ENCODE measurements around the gene PELI2.
A peak's percentile ranks its signal among the peaks of the same experiment; 100 is the strongest.

Gene PELI2

DNA sequence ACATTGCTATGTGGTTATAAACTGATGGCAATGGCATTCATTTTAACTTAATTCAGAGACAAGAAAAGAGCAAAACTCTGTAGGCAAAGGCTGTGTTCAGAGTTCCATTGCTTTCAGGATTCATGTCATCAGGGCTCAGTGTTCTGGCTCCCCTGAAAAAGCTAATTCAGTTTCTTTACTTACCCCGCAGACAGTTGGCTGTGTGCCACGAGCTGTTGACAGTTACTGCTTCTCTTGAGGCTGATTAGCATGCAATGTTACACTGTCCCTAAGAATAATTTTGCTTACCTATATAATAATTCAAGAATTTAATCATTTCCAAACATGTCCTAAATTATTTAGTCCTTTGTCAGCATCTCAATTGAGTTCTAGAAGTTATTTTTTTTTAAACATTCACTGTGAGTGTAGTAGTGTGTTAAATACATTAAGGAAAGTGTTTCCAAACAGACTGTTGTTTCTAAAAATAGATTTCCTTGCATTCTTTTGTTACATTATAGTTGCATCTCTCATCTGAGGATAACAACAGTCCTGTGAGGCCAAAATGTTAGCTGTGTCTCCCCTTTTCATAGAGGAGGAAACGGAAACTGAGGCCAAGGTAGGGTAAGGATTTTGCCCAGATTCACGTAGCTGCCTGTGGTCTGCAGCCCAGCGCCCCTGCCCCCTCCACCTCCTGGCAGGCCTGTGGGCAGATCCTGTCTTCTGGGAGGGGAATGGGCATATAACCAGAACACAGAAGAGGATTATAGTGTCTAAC is 98.6 kb downstream of the PELI2 start:
- no peak overlapping the region for H3K4me3 ChIP-seq (ENCODE audit: control insufficient read depth, low read depth, low read length)
- TF ChIP-seq CTCF (conservative IDR thresholded peaks at IDR 0.05; ENCODE audit: control insufficient read depth, insufficient read depth, low read depth, low read length), result no peak
- DNase-seq (ENCODE audit: low read depth), result peak; percentile 28

- no peak for TF ChIP-seq CTCF (conservative IDR thresholded peaks at IDR 0.05; ENCODE audit: control insufficient read depth, insufficient read depth, low read depth, low read length)
- H3K4me3 ChIP-seq (ENCODE audit: control insufficient read depth, low read depth, low read length), result no peak overlapping the region
- no peak for DNase-seq (ENCODE audit: low read depth)
Observed at GRCh38 chr14:56217380-56218045, 99.3 kb downstream of the PELI2 start.

DNA sequence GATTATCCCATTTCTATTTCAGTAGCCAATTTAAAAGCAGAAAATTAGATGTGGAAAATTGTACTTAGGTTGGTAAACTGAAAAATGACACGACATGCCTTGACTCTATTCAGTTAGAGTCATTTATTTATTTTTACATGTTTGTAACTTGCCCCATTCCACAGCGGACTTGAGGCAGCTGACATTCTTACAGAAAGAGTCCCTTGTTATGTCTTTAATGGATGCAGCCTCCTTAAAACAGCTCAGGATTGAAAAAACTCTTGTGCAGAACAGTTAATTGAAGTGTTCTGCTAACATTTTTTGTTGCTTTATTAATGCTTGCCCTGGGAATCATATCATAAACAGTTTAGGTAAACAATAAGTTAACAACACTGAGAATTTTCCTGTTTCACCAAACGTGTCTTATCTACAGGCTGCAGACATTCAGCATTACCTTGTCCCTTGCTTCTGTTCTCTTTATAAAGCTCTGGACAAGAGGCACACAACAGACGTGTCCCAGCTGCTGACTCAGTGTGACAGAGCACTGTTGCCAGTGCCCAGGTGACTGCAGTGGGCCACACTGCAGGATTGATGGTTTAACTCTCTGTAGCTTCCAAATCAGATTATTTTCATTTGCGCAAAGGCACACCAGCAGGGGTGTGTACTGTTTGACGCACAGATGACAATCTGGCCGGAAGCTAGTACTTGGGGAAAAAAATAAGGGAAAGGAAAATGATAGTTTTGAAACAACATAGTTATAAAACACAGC is 101.6 kb downstream of the PELI2 start:
- no peak for TF ChIP-seq CTCF (conservative IDR thresholded peaks at IDR 0.05; ENCODE audit: control insufficient read depth, insufficient read depth, low read depth, low read length)
- DNase-seq (ENCODE audit: low read depth), result no peak
- H3K4me3 ChIP-seq (ENCODE audit: control insufficient read depth, low read depth, low read length), result no peak overlapping the region

- no peak overlapping the region for H3K4me3 ChIP-seq (ENCODE audit: control insufficient read depth, low read depth, low read length)
- no peak for DNase-seq (ENCODE audit: low read depth)
- no peak for TF ChIP-seq CTCF (conservative IDR thresholded peaks at IDR 0.05; ENCODE audit: control insufficient read depth, insufficient read depth, low read depth, low read length)
Observed at GRCh38 chr14:56221382-56222128, 103.3 kb downstream of the PELI2 start.

DNA sequence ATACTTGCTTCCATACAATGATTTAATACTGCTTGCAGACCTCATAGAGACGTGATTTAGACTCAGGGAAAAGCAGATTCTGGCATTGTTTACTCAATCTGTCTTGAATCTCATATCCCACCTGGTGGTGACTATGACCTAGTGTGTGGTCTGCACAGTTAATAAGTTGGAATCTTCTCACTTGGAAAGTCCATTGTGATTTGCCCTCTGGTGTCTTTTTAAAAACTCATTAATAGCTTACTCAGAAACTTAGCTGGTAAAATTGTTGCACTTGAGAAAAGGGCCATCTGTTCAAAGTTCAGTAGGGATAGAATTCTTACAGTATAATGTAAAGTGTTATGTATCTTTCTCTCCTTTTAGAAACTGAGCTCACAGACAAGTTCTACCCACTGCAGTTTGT is 106.0 kb downstream of the PELI2 start:
- H3K4me3 ChIP-seq (ENCODE audit: control insufficient read depth, low read depth, low read length), result no peak overlapping the region
- TF ChIP-seq CTCF (conservative IDR thresholded peaks at IDR 0.05; ENCODE audit: control insufficient read depth, insufficient read depth, low read depth, low read length), result no peak
- DNase-seq (ENCODE audit: low read depth), result no peak

Data from fibroblast of mammary gland (primary cell).